Ectodermal cell (in vitro differentiated cells): ENCODE results near the gene CACNA1E.

ENCODE experiments used
- H3K27ac ChIP-seq: 2 replicates; pipeline ENCODE4 v1.7.0; 2013; ENCODE audit warnings: mild to moderate bottlenecking, low read depth, low read length; ENCODE audit not compliant: insufficient read depth, poor library complexity, severe bottlenecking
- H3K27me3 ChIP-seq: 2 replicates; pipeline ENCODE4 v1.7.0; 2013; ENCODE audit warnings: mild to moderate bottlenecking, low read length; ENCODE audit not compliant: insufficient read depth, control insufficient read depth, poor library complexity, severe bottlenecking
- H3K36me3 ChIP-seq: one replicate; pipeline ENCODE4 v1.7.0; 2013; ENCODE audit warnings: low read length; ENCODE audit not compliant: control insufficient read depth, insufficient read depth
- H3K4me1 ChIP-seq: one replicate; pipeline ENCODE4 v1.7.0; 2013; ENCODE audit warnings: low read length; ENCODE audit not compliant: control insufficient read depth, insufficient read depth
- H3K4me3 ChIP-seq: 2 replicates; pipeline ENCODE4 v1.7.0; 2013; ENCODE audit warnings: low read depth, low read length, control low read depth; ENCODE audit not compliant: insufficient read depth
- H3K9me3 ChIP-seq: 2 replicates; pipeline ENCODE4 v1.7.0; 2013; ENCODE audit warnings: mild to moderate bottlenecking, low read length, moderate library complexity; ENCODE audit not compliant: control insufficient read depth
- WGBS, 2 experiments: methylation state at CpG; one replicate each; pipeline ENCODE4 v1.1.7; 2013; ENCODE audit warnings: missing lambda C conversion rate in 2 of 2; 5-methylcytosine and 5-hydroxymethylcytosine counted together

Gene CACNA1E

GRCh38 chr1:181704546-181704945, 221.2 kb downstream of the CACNA1E start:
- H3K36me3 ChIP-seq = no peaks in the 10 kb centered on the region
- no peaks in the 10 kb centered on the region for H3K9me3 ChIP-seq
- no peaks in the 10 kb centered on the region for H3K4me1 ChIP-seq
- WGBS, 2 experiments = 54 to 64% methylated on average over 8 of the region's 8 CpGs
- H3K27ac ChIP-seq = no peak overlapping the region
- H3K27me3 ChIP-seq = no peaks in the 10 kb centered on the region
- H3K4me3 ChIP-seq = no peak overlapping the region

GRCh38 chr1:181711820-181712219, 228.5 kb downstream of the CACNA1E start:
- Histone ChIP-seq H3K27me3 (no peaks in the 10 kb centered on the region), H3K4me3 (no peak overlapping the region)
- WGBS, 2 experiments = 94% methylated on average over 4 of the region's 4 CpGs

GRCh38 chr1:181712711-181713110, 229.4 kb downstream of the CACNA1E start:
- no peak overlapping the region for H3K27ac ChIP-seq
- H3K9me3 ChIP-seq = no peaks in the 10 kb centered on the region
- no peaks in the 10 kb centered on the region for H3K27me3 ChIP-seq
- H3K4me1 ChIP-seq = no peaks in the 10 kb centered on the region
- 94% methylated on average over 9 of the region's 9 CpGs for WGBS, 2 experiments
- H3K4me3 ChIP-seq = no peak overlapping the region
- no peaks in the 10 kb centered on the region for H3K36me3 ChIP-seq

More at GRCh38 chr1:181711820-181712219, 228.5 kb downstream of the CACNA1E start:
- Histone ChIP-seq H3K9me3 (no peaks in the 10 kb centered on the region), H3K4me1 (no peaks in the 10 kb centered on the region), H3K36me3 (no peaks in the 10 kb centered on the region), H3K27ac (no peak overlapping the region)

- Histone ChIP-seq H3K36me3 (no peaks in the 10 kb centered on the region), H3K9me3 (no peaks in the 10 kb centered on the region), H3K4me3 (no peak overlapping the region), H3K4me1 (no peaks in the 10 kb centered on the region), H3K27me3 (no peaks in the 10 kb centered on the region), H3K27ac (no peak overlapping the region)
- 95% methylated on average over 2 of the region's 2 CpGs; no CpG with 5 or more reads in 1 of the 2 experiments for WGBS, 2 experiments
Observed at GRCh38 chr1:181714428-181714827, 231.1 kb downstream of the CACNA1E start.

GRCh38 chr1:181718034-181718433, 234.7 kb downstream of the CACNA1E start:
- H3K4me3 ChIP-seq = no peak overlapping the region
- H3K27me3 ChIP-seq = no peaks in the 10 kb centered on the region
- H3K27ac ChIP-seq = no peak overlapping the region
- WGBS, 2 experiments = 78 to 79% methylated on average over 5 to 6 of the region's 6 CpGs
- H3K4me1 ChIP-seq = no peaks in the 10 kb centered on the region
- no peaks in the 10 kb centered on the region for H3K9me3 ChIP-seq
- no peaks in the 10 kb centered on the region for H3K36me3 ChIP-seq

GRCh38 chr1:181726320-181727012, 243.1 kb downstream of the CACNA1E start:
- WGBS, 2 experiments = 72 to 78% methylated on average over 4 of the region's 4 CpGs

GRCh38 chr1:181730606-181731005, 247.3 kb downstream of the CACNA1E start:
- 91 to 95% methylated on average over 7 of the region's 7 CpGs for WGBS, 2 experiments
- H3K36me3 ChIP-seq = no peaks in the 10 kb centered on the region

More at GRCh38 chr1:181726320-181727012, 243.1 kb downstream of the CACNA1E start:
- Histone ChIP-seq H3K27ac (no peak overlapping the region), H3K27me3 (no peaks in the 10 kb centered on the region), H3K4me3 (no peak overlapping the region), H3K4me1 (peaks cover 4% of the 10 kb centered on the region), H3K9me3 (no peaks in the 10 kb centered on the region), H3K36me3 (no peaks in the 10 kb centered on the region)

GRCh38 chr1:181732218-181732990, 249.1 kb downstream of the CACNA1E start:
- 95 to 96% methylated on average over 31 of the region's 31 CpGs for WGBS, 2 experiments
- Histone ChIP-seq H3K27ac (no peak overlapping the region), H3K4me1 (no peaks in the 10 kb centered on the region), H3K4me3 (no peak overlapping the region), H3K9me3 (no peaks in the 10 kb centered on the region), H3K27me3 (no peaks in the 10 kb centered on the region), H3K36me3 (no peaks in the 10 kb centered on the region)

More at GRCh38 chr1:181730606-181731005, 247.3 kb downstream of the CACNA1E start:
- Histone ChIP-seq H3K9me3 (no peaks in the 10 kb centered on the region), H3K4me1 (peaks cover 4% of the 10 kb centered on the region), H3K27ac (no peak overlapping the region), H3K27me3 (no peaks in the 10 kb centered on the region), H3K4me3 (no peak overlapping the region)

- no peaks in the 10 kb centered on the region for H3K4me1 ChIP-seq
- H3K27ac ChIP-seq = no peak overlapping the region
- no peaks in the 10 kb centered on the region for H3K27me3 ChIP-seq
- no peaks in the 10 kb centered on the region for H3K36me3 ChIP-seq
- 93 to 94% methylated on average over 14 of the region's 14 CpGs for WGBS, 2 experiments
- no peak overlapping the region for H3K4me3 ChIP-seq
- H3K9me3 ChIP-seq = no peaks in the 10 kb centered on the region
Observed at GRCh38 chr1:181733486-181733885, 250.2 kb downstream of the CACNA1E start.

- H3K36me3 ChIP-seq = no peaks in the 10 kb centered on the region
- H3K9me3 ChIP-seq = no peaks in the 10 kb centered on the region
- H3K27me3 ChIP-seq = no peaks in the 10 kb centered on the region
- no peaks in the 10 kb centered on the region for H3K4me1 ChIP-seq
- H3K27ac ChIP-seq = no peak overlapping the region
- H3K4me3 ChIP-seq = no peak overlapping the region
- 77 to 82% methylated on average over 5 of the region's 5 CpGs for WGBS, 2 experiments
Observed at GRCh38 chr1:181737056-181737455, 253.7 kb downstream of the CACNA1E start.
